HCT116 (cell line): ENCODE measurements around the gene KCNMB2.
"Not testable (repeated sequence)": the region's sequence is repeated elsewhere in the genome, so short reads cannot be mapped to it uniquely, and the experiment has no call there.

Experiments
- CEBPB ChIP-seq: IDR thresholded peaks from 2 replicates; pipeline ENCODE4 v1.6.1; 2012; ENCODE audit warnings: low read depth
- EZH2 ChIP-seq: fragments of 200-600 bp; sonication (generic); IDR thresholded peaks from 2 replicates; pipeline ENCODE4 v1.6.1; 2017; ENCODE audit warnings: antibody characterized with exemption, mixed run types
- EZH2phosphoT487 ChIP-seq: fragments of 200-600 bp; IDR thresholded peaks from 2 replicates; pipeline ENCODE4 v1.6.1; 2018; ENCODE audit warnings: antibody characterized with exemption, borderline replicate concordance
- SIN3A ChIP-seq: IDR thresholded peaks from 2 replicates; pipeline ENCODE4 v1.6.1; 2012; ENCODE audit warnings: low read depth
- SRF ChIP-seq: IDR thresholded peaks from 2 replicates; pipeline ENCODE4 v1.6.1; 2012; ENCODE audit warnings: low read depth
- TCF7L2 ChIP-seq: IDR thresholded peaks from 2 replicates; pipeline ENCODE4 v1.7.0; 2011; ENCODE audit warnings: borderline replicate concordance, inconsistent platforms; ENCODE audit not compliant: insufficient read depth, insufficient read length; ENCODE audit errors: extremely low read depth
- ZFX ChIP-seq: fragments of 450-650 bp; IDR thresholded peaks from 2 replicates; pipeline ENCODE4 v1.6.1; 2017
- TF ChIP-seq, protein P1 (sequence below), 3 experiments: fragments of 200-600 bp in 1 of 3; sonication (generic) in 1 of 3; IDR thresholded peaks in 2 of 3; conservative IDR thresholded peaks in 1 of 3; 2 replicates each; pipeline ENCODE4 v1.5.1; 2012 to 2017; ENCODE audit warnings: low read depth in 2 of 3, low read length in 2 of 3, antibody characterized with exemption in 1 of 3, borderline replicate concordance in 1 of 3, control low read depth in 1 of 3, mild to moderate bottlenecking in 1 of 3, mixed read lengths in 1 of 3, mixed run types in 1 of 3, moderate library complexity in 1 of 3; ENCODE audit not compliant: insufficient read depth in 1 of 3
- TF ChIP-seq, protein P2 (sequence below): IDR thresholded peaks from 2 replicates; pipeline ENCODE4 v1.6.1; 2011; ENCODE audit warnings: mild to moderate bottlenecking, low read length, moderate library complexity; ENCODE audit not compliant: insufficient replicate concordance; ENCODE audit errors: extremely low read depth

DNA sequence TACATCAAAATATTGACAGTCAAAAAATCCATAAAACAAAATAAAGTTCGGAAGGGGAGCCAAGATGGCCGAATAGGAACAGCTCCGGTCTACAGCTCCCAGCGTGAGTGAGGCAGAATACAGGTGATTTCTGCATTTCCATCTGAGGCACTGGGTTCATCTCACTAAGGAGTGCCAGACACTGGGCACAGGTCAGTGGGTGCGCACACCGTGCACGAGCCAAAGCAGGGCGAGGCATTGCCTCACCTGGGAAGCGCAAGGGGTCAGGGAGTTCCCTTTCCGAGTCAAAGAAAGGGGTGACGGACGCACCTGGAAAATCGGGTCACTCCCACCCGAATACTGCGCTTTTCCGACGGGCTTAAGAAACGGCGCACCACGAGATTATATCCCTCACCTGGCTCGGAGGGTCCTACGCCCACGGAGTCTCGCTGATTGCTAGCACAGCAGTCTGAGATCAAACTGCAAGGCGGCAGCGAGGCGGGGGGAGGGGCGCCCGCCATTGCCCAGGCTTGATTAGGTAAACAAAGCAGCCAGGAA, 323.7 kb downstream of the KCNMB2 start:
- TF ChIP-seq TCF7L2, SIN3A, ZFX, SRF, CEBPB, EZH2, EZH2phosphoT487: not testable (repeated sequence)
- TF ChIP-seq, protein P1, sequence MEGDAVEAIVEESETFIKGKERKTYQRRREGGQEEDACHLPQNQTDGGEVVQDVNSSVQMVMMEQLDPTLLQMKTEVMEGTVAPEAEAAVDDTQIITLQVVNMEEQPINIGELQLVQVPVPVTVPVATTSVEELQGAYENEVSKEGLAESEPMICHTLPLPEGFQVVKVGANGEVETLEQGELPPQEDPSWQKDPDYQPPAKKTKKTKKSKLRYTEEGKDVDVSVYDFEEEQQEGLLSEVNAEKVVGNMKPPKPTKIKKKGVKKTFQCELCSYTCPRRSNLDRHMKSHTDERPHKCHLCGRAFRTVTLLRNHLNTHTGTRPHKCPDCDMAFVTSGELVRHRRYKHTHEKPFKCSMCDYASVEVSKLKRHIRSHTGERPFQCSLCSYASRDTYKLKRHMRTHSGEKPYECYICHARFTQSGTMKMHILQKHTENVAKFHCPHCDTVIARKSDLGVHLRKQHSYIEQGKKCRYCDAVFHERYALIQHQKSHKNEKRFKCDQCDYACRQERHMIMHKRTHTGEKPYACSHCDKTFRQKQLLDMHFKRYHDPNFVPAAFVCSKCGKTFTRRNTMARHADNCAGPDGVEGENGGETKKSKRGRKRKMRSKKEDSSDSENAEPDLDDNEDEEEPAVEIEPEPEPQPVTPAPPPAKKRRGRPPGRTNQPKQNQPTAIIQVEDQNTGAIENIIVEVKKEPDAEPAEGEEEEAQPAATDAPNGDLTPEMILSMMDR (IDR thresholded peaks at IDR 0.05 in 2 of 3, conservative IDR thresholded peaks at IDR 0.05 in 1 of 3; ENCODE audit: borderline replicate concordance in 1 of 3, insufficient read depth in 1 of 3, low read depth in 2 of 3, low read length in 2 of 3), result not testable (repeated sequence)
- TF ChIP-seq, protein P2, sequence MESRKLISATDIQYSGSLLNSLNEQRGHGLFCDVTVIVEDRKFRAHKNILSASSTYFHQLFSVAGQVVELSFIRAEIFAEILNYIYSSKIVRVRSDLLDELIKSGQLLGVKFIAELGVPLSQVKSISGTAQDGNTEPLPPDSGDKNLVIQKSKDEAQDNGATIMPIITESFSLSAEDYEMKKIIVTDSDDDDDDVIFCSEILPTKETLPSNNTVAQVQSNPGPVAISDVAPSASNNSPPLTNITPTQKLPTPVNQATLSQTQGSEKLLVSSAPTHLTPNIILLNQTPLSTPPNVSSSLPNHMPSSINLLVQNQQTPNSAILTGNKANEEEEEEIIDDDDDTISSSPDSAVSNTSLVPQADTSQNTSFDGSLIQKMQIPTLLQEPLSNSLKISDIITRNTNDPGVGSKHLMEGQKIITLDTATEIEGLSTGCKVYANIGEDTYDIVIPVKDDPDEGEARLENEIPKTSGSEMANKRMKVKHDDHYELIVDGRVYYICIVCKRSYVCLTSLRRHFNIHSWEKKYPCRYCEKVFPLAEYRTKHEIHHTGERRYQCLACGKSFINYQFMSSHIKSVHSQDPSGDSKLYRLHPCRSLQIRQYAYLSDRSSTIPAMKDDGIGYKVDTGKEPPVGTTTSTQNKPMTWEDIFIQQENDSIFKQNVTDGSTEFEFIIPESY, result not testable (repeated sequence)
